T-cell (primary cell): ENCODE data around the gene SMG7. TPM values are rescaled to one million over a fixed set of nuclear protein-coding genes. Genes with fewer than 3 reads are reported as not detected.

ENCODE experiments used
- ATAC-seq, 4 experiments: fragments of 200-7000 bp in 3 of 4; fragments of 150-1000 bp in 1 of 4; cut with Tn5 transposase; replicated peaks in 1 of 4; 1 replicate in 3 of 4; 2 replicates in 1 of 4; pipeline ENCODE4 v1.10.0; 2021; ENCODE audit warnings: moderate library complexity in 3 of 4, mild to moderate bottlenecking in 2 of 4, moderate number of reproducible peaks in 1 of 4
- CTCF ChIA-PET, 2 donors: fragments of 300-600 bp; sonication (Branson Sonifier 250); formaldehyde crosslinking; loops; one replicate each; lab custom pipeline; 2022; ENCODE audit warnings: antibody characterized with exemption in 2 of 2; lab: Charles Lee
- POLR2A ChIA-PET, 2 donors: fragments of 300-600 bp; sonication (Branson Sonifier 250); formaldehyde crosslinking; loops; one replicate each; lab custom pipeline; 2022; ENCODE audit warnings: antibody characterized with exemption in 2 of 2; lab: Charles Lee
- DNase-seq, 35 experiments: peaks; one replicate each; pipeline versions ENCODE4 v3.0.0 to v3.0.0-alpha.2; 2013 to 2023
- H3K27ac ChIP-seq: one replicate; pipeline ENCODE4 v1.5.1; 2013; ENCODE audit warnings: low read length
- H3K27me3 ChIP-seq, 2 experiments: replicated peaks in 1 of 2; 1 replicate in 1 of 2; 2 replicates in 1 of 2; pipeline versions ENCODE4 v1.6.1 to v1.7.0; 2013; ENCODE audit warnings: low read length in 1 of 2, mixed read lengths in 1 of 2; ENCODE audit not compliant: control insufficient read depth in 2 of 2, insufficient read depth in 2 of 2; ENCODE audit errors: extremely low read depth in 1 of 2
- H3K36me3 ChIP-seq, 2 donors: 1 replicate in 1 of 2; 2 replicates in 1 of 2; pipeline versions ENCODE4 v1.6.1 to v1.7.0; 2013; ENCODE audit warnings: low read length in 1 of 2; ENCODE audit not compliant: control insufficient read depth in 2 of 2, insufficient read depth in 1 of 2; ENCODE audit errors: extremely low read depth in 1 of 2
- H3K4me1 ChIP-seq, 2 experiments: 1 replicate in 1 of 2; 2 replicates in 1 of 2; pipeline versions ENCODE4 v1.6.1 to v1.7.0; 2013; ENCODE audit warnings: low read length in 2 of 2, mixed read lengths in 1 of 2; ENCODE audit not compliant: insufficient read depth in 2 of 2, control insufficient read depth in 1 of 2; ENCODE audit errors: extremely low read depth in 1 of 2
- H3K4me3 ChIP-seq, 2 donors: 1 replicate in 1 of 2; 2 replicates in 1 of 2; pipeline versions ENCODE4 v1.5.1 to v1.7.0; 2013; ENCODE audit warnings: mild to moderate bottlenecking in 2 of 2, low read length in 1 of 2, moderate library complexity in 1 of 2; ENCODE audit not compliant: control insufficient read depth in 1 of 2; ENCODE audit errors: extremely low read depth in 1 of 2
- H3K9me3 ChIP-seq: 2 replicates; pipeline ENCODE4 v1.7.0; 2013
- H3K27ac Mint-ChIP-seq, 2 donors: one replicate each; pipeline ENCODE4 v1.8.0; 2020 to 2021; ENCODE audit warnings: mild to moderate bottlenecking in 2 of 2, mixed read lengths in 2 of 2
- H3K27me3 Mint-ChIP-seq, 2 donors: one replicate each; pipeline ENCODE4 v1.8.0; 2021 to 2022; ENCODE audit warnings: mixed read lengths in 2 of 2
- H3K36me3 Mint-ChIP-seq: one replicate; pipeline ENCODE4 v1.8.0; 2021; ENCODE audit warnings: mixed read lengths
- H3K4me1 Mint-ChIP-seq, 3 donors: one replicate each; pipeline ENCODE4 v1.8.0; 2020 to 2022; ENCODE audit warnings: mixed read lengths in 3 of 3, mild to moderate bottlenecking in 1 of 3
- H3K4me3 Mint-ChIP-seq, 3 donors: one replicate each; pipeline ENCODE4 v1.8.0; 2020 to 2022; ENCODE audit warnings: mild to moderate bottlenecking in 3 of 3, mixed read lengths in 3 of 3, moderate library complexity in 3 of 3
- H3K9me3 Mint-ChIP-seq, 3 donors: one replicate each; pipeline ENCODE4 v1.8.0; 2020 to 2022; ENCODE audit warnings: mixed read lengths in 3 of 3
- WGBS: methylation state at CpG from one replicate; pipeline ENCODE4 v1.1.5; 2013; ENCODE audit warnings: missing lambda C conversion rate; ENCODE audit not compliant: insufficient coverage; 5-methylcytosine and 5-hydroxymethylcytosine counted together
- total RNA-seq, 35 experiments: library from RNA in 6 of 35; stranded (reverse) in 6 of 35; fragments of 120-200 nt in 1 of 35; gene quantifications; one replicate each; pipeline versions ENCODE4 v1.2.1 to v1.2.4 and lab custom pipeline; 2013 to 2026

Gene SMG7
- total RNA-seq, 5 donors from 2014 or later (not counting 1 experiment from before 2014, with no cell fraction given): 52.6 to 59.0 (median 54.6) TPM

GRCh38 chr1:183514235-183514634 is 41.9 kb downstream of the SMG7 start:
- WGBS: no CpG with 5 or more reads among the region's 1 CpG
- Histone ChIP-seq H3K27me3 (no peaks in the 10 kb centered on the region), H3K4me3 (no peak overlapping the region), H3K27ac (no peak overlapping the region), H3K36me3 (peaks cover 0 to 17% of the 10 kb centered on the region in 2 donors), H3K9me3 (no peaks in the 10 kb centered on the region), H3K4me1 (no peaks in the 10 kb centered on the region)
- Mint-ChIP-seq H3K27me3 (no peaks in the 10 kb centered on the region), H3K36me3 (peaks cover 35% of the 10 kb centered on the region), H3K4me1 (peaks cover 25 to 32% (median 27%) of the 10 kb centered on the region in 3 donors), H3K4me3 (no peak overlapping the region), H3K27ac (no peak overlapping the region), H3K9me3 (no peaks in the 10 kb centered on the region)
- ChIA-PET CTCF (no interaction called here), POLR2A (no interaction called here)
- no peak for ATAC-seq
- DNase-seq: no peak

GRCh38 chr1:183515002-183515689 is 42.8 kb downstream of the SMG7 start:
- H3K36me3 ChIP-seq: peaks cover 0 to 17% of the 10 kb centered on the region in 2 donors
- DNase-seq: no peak
- WGBS: no CpG with 5 or more reads among the region's 2 CpGs
- H3K4me1 ChIP-seq: no peaks in the 10 kb centered on the region
- Mint-ChIP-seq H3K27me3 (no peaks in the 10 kb centered on the region), H3K36me3 (peaks cover 40% of the 10 kb centered on the region), H3K9me3 (no peaks in the 10 kb centered on the region), H3K27ac (no peak overlapping the region), H3K4me1 (peaks cover 24 to 25% (median 25%) of the 10 kb centered on the region in 3 donors), H3K4me3 (no peak overlapping the region)
- H3K27me3 ChIP-seq: no peaks in the 10 kb centered on the region
- no peak overlapping the region for H3K27ac ChIP-seq
- no peak overlapping the region for H3K4me3 ChIP-seq
- ATAC-seq: no peak
- CTCF ChIA-PET: interaction anchor here in 1 of 2 donors (0.7 kb wide), 2 partner anchors 24 to 184 kb away, joined by 4 to 7 read pairs; no protein-coding TSS in a partner anchor
- H3K9me3 ChIP-seq: no peaks in the 10 kb centered on the region
- POLR2A ChIA-PET: interaction anchor here in 1 of 2 donors (0.6 kb wide), 1 partner anchor 229 kb away, joined by 5 read pairs; no protein-coding TSS in a partner anchor

- Histone ChIP-seq H3K27me3 (no peaks in the 10 kb centered on the region), H3K27ac (no peak overlapping the region), H3K4me1 (no peaks in the 10 kb centered on the region), H3K4me3 (no peak overlapping the region), H3K36me3 (peaks cover 0 to 26% of the 10 kb centered on the region in 2 donors), H3K9me3 (no peaks in the 10 kb centered on the region)
- Mint-ChIP-seq H3K9me3 (no peaks in the 10 kb centered on the region), H3K27ac (no peak overlapping the region), H3K36me3 (peaks cover 50% of the 10 kb centered on the region), H3K27me3 (no peaks in the 10 kb centered on the region), H3K4me1 (peaks cover 16 to 19% (median 17%) of the 10 kb centered on the region in 3 donors), H3K4me3 (no peak overlapping the region)
- POLR2A ChIA-PET: no interaction called here
- CTCF ChIA-PET: no interaction called here
- ATAC-seq: no peak
- DNase-seq: no peak
- WGBS: no CpG with 5 or more reads among the region's 2 CpGs
Observed at GRCh38 chr1:183516725-183517124, 44.4 kb downstream of the SMG7 start.

- peaks cover 55% of the 10 kb centered on the region for H3K36me3 Mint-ChIP-seq
- CTCF ChIA-PET: interaction anchor here in 1 of 2 donors (0.6 to 1.5 kb wide), 2 partner anchors 23 to 45 kb away, joined by 3 read pairs; partner anchors contain the start of gene SMG7
- ATAC-seq (no peak), DNase-seq (no peak)
- H3K4me1 Mint-ChIP-seq: peaks cover 10 to 15% (median 11%) of the 10 kb centered on the region in 3 donors
- Histone ChIP-seq H3K9me3 (no peaks in the 10 kb centered on the region), H3K4me3 (no peak overlapping the region), H3K36me3 (peaks cover 0 to 29% of the 10 kb centered on the region in 2 donors), H3K27ac (no peak overlapping the region), H3K27me3 (no peaks in the 10 kb centered on the region), H3K4me1 (no peaks in the 10 kb centered on the region)
- no peaks in the 10 kb centered on the region for H3K9me3 Mint-ChIP-seq
- no peak overlapping the region for H3K27ac Mint-ChIP-seq
- WGBS: no CpG with 5 or more reads among the region's 6 CpGs
- H3K4me3 Mint-ChIP-seq: no peak overlapping the region
- no peaks in the 10 kb centered on the region for H3K27me3 Mint-ChIP-seq
- POLR2A ChIA-PET: no interaction called here
Observed at GRCh38 chr1:183517401-183517800, 45.1 kb downstream of the SMG7 start.

- Histone ChIP-seq H3K27me3 (no peaks in the 10 kb centered on the region), H3K36me3 (peaks cover 0 to 35% of the 10 kb centered on the region in 2 donors), H3K9me3 (no peaks in the 10 kb centered on the region), H3K4me3 (no peak overlapping the region), H3K4me1 (no peaks in the 10 kb centered on the region), H3K27ac (no peak overlapping the region)
- Mint-ChIP-seq H3K4me3 (no peak overlapping the region), H3K27me3 (no peaks in the 10 kb centered on the region), H3K27ac (no peak overlapping the region), H3K9me3 (no peaks in the 10 kb centered on the region), H3K36me3 (peaks cover 57% of the 10 kb centered on the region), H3K4me1 (peaks cover 0 to 7% (median 0%) of the 10 kb centered on the region in 3 donors)
- no peak for ATAC-seq
- WGBS: no CpG with 5 or more reads among the region's 1 CpG
- POLR2A ChIA-PET: no interaction called here
- CTCF ChIA-PET: no interaction called here
- DNase-seq: no peak
Observed at GRCh38 chr1:183520379-183520778, 48.1 kb downstream of the SMG7 start.

GRCh38 chr1:183522104-183522503 is 49.8 kb downstream of the SMG7 start:
- ChIA-PET CTCF (interaction anchor here (0.6 to 0.7 kb wide), 2 partner anchors 163 to 386 kb away, joined by 3 to 4 read pairs; no protein-coding TSS in a partner anchor), POLR2A (interaction anchor here in 1 of 2 donors (0.5 kb wide), 1 partner anchor 22 kb away, joined by 3 read pairs; no protein-coding TSS in a partner anchor)
- Histone ChIP-seq H3K9me3 (no peaks in the 10 kb centered on the region), H3K27me3 (no peaks in the 10 kb centered on the region), H3K36me3 (peaks cover 0 to 43% of the 10 kb centered on the region in 2 donors), H3K4me1 (no peaks in the 10 kb centered on the region), H3K27ac (no peak overlapping the region), H3K4me3 (no peak overlapping the region)
- Mint-ChIP-seq H3K9me3 (no peaks in the 10 kb centered on the region), H3K4me1 (peaks cover 0 to 7% (median 0%) of the 10 kb centered on the region in 3 donors), H3K27ac (no peak overlapping the region), H3K4me3 (no peak overlapping the region), H3K36me3 (peaks cover 47% of the 10 kb centered on the region), H3K27me3 (no peaks in the 10 kb centered on the region)
- no CpG with 5 or more reads among the region's 1 CpG for WGBS
- no peak for DNase-seq
- no peak for ATAC-seq
